Central memory CD8-positive, alpha-beta T cell (primary cell): ENCODE measurements around the gene IRF2BP1.
"Not testable (repeated sequence)": the region's sequence is repeated elsewhere in the genome, so short reads cannot be mapped to it uniquely, and the experiment has no call there.

Experiments
- ATAC-seq: fragments of 150-1000 bp; cut with Tn5 transposase; replicated peaks from 2 replicates; pipeline ENCODE4 v1.10.0; 2022; ENCODE audit warnings: mild to moderate bottlenecking, moderate FRiP score, moderate number of reproducible peaks; ENCODE audit not compliant: poor library complexity, severe bottlenecking; ENCODE audit errors: extremely low read depth
- DNase-seq, 2 donors: peaks; one replicate each; pipeline ENCODE4 v3.0.0; 2021; ENCODE audit warnings: low spot score in 2 of 2
- H3K27ac Mint-ChIP-seq: one replicate; pipeline ENCODE4 v1.8.0; 2022; ENCODE audit warnings: low read depth, mild to moderate bottlenecking, moderate library complexity, mixed read lengths
- H3K27me3 Mint-ChIP-seq: one replicate; pipeline ENCODE4 v1.8.0; 2022; ENCODE audit warnings: mixed read lengths
- H3K36me3 Mint-ChIP-seq: one replicate; pipeline ENCODE4 v1.8.0; 2022; ENCODE audit warnings: mild to moderate bottlenecking, moderate library complexity, mixed read lengths; ENCODE audit not compliant: insufficient read depth
- H3K4me1 Mint-ChIP-seq: one replicate; pipeline ENCODE4 v1.8.0; 2022; ENCODE audit warnings: mixed read lengths
- H3K4me3 Mint-ChIP-seq: one replicate; pipeline ENCODE4 v1.8.0; 2022; ENCODE audit warnings: mild to moderate bottlenecking, moderate library complexity, mixed read lengths
- H3K9me3 Mint-ChIP-seq: one replicate; pipeline ENCODE4 v1.8.0; 2022; ENCODE audit warnings: mixed read lengths

Gene IRF2BP1

DNA sequence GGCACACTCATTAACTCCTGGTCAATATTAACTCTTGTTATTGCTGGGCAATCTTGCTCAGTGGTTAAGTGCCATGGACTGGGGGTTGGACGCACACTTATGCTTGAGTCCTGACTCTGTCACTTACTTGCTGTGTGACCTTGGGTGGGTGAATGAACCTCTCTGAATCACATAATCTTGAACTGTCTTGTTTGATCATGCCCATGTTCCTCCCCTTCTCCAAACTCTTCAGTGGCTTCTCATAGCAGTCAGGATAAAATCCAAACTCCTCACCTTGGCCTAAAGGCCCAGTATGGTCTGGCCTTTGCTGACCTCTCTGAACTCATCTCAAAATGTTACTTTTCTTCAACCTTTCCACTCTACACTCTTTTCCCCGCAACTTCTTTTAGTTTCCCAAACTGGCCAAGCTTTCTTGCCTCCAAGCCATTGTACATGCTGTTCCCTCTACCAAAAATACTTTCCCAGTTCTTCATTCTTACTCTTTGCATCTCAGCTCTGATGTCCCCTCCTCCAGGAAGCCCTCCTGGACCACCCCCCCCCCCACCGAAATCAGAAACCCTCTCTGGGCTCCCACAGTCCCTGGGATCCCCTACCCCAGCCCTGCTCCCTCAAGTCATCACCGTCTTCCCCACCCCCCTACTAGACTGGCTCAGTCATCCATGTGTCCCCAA lies 14.1 kb upstream of the IRF2BP1 start:
- DNase-seq = no peak
- Mint-ChIP-seq H3K4me1 (peaks cover 21% of the 10 kb centered on the region), H3K27me3 (no peaks in the 10 kb centered on the region), H3K27ac (no peak overlapping the region), H3K4me3 (peak overlapping the region; percentile 92), H3K9me3 (no peaks in the 10 kb centered on the region), H3K36me3 (peaks cover 21% of the 10 kb centered on the region)
- no peak for ATAC-seq

DNA sequence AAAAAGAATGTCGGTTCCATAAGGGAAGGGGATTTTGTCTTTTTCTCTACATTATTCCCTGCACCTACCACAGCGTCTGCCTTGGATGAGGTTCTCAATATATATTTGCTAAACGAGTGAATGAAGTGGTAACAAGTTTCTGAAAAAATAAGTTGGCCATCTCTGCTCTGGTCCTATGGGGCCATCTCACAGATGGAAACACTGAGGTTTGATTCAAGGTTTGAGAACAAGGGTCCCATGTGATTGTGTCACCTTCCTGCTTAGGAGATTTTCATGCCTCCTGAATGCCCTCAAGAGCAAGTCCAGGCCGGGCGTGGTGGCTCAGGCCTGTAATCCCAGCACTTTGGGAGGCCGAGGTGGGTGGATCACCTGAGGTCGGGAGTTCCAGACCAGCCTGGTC lies 13.3 kb upstream of the IRF2BP1 start:
- H3K4me3 Mint-ChIP-seq = no peak overlapping the region
- no peak for DNase-seq
- no peaks in the 10 kb centered on the region for H3K27me3 Mint-ChIP-seq
- peaks cover 21% of the 10 kb centered on the region for H3K4me1 Mint-ChIP-seq
- H3K36me3 Mint-ChIP-seq = peaks cover 26% of the 10 kb centered on the region
- no peak for ATAC-seq
- no peak overlapping the region for H3K27ac Mint-ChIP-seq
- no peaks in the 10 kb centered on the region for H3K9me3 Mint-ChIP-seq

DNA sequence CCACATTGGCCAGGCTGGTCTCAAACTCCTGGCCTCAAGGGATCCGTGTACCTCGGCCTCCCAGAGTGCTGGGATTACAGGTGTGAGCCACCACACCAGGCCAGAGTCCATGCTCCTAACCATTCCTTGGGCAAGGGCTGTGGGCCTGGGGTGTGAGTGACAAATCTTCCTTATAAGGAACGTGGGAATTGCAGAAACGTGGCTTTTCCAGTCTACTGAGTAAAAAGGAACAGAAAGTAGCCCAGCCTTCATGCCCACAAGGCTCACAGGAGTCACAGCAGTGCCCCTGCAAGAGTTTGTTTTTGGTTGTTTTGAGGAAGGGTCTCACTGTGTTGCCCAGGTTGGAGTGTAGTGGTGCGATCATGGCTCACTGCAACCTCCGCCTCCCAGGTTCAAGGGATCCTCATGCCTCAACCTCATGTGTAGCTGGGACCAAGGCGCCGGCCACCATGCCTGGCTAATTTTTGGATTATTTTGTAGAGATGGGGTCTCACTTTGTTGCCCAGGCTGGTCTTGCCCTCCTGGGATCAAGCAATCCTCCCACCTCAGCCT lies 11.4 kb upstream of the IRF2BP1 start:
- no peaks in the 10 kb centered on the region for H3K27me3 Mint-ChIP-seq
- no peak overlapping the region for H3K4me3 Mint-ChIP-seq
- no peak overlapping the region for H3K27ac Mint-ChIP-seq
- no peaks in the 10 kb centered on the region for H3K9me3 Mint-ChIP-seq
- no peak for DNase-seq
- H3K36me3 Mint-ChIP-seq = peaks cover 19% of the 10 kb centered on the region
- peaks cover 20% of the 10 kb centered on the region for H3K4me1 Mint-ChIP-seq
- ATAC-seq = no peak

DNA sequence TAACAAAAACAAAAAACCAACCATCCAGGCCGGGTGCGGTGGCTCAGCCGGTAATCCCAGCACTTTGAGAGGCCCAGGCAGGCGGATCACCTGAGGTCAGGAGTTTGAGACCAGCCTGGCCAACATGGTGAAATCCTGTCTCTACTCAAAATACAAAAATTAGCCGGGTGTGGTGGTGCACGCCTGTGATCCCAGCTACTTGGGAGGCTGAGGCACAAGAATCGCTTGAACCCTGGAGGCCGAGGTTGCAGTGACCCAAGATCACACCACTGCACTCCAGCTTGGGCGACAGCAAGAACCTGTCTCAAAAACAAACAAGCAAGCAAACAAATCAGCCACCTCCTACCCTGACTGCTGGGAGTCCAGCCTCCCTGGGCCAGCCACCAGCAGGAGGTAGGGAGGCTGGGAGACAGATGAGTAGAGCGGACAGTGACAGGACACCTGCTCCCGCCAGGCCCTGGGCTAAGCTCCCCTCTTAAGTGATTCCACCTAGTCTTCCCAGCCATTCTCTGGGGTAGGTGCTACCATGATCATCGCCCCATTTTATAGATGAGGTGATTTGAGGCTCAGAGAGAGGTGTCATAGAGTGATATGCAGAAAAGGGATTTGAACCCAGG lies 10.2 kb upstream of the IRF2BP1 start:
- not testable (repeated sequence) for H3K27ac Mint-ChIP-seq, ATAC-seq
- H3K36me3 Mint-ChIP-seq = peaks cover 17% of the 10 kb centered on the region

DNA sequence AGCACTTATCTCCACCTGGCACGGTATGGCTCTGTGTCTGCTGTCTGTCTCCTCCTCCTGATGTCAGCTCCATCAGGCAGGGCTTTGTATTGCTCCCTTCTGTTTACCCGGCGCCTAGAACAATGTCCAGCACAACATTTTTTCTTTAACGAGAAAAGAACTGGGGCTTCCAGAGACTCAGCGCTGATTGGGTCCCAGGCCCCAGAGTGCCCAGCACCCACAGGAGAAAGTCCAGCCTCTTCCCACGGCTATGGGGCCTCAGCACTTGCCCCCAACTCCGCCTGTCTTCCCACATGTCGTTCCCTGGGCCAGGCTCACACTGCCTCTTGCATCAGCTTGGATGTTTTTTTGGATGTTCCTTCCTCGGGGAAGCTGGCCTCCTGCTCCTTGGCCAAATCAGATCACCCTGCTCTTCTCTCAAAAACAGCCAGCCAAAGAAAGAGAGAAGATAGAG lies 9.6 kb upstream of the IRF2BP1 start:
- Mint-ChIP-seq H3K4me1 (peaks cover 7% of the 10 kb centered on the region), H3K9me3 (no peaks in the 10 kb centered on the region), H3K27ac (no peak overlapping the region), H3K36me3 (peaks cover 17% of the 10 kb centered on the region), H3K4me3 (no peak overlapping the region), H3K27me3 (no peaks in the 10 kb centered on the region)
- ATAC-seq (no peak), DNase-seq (no peak)

More for the DNA sequence above, 10.2 kb upstream of the IRF2BP1 start:
- peaks cover 12% of the 10 kb centered on the region for H3K4me1 Mint-ChIP-seq
- DNase-seq, H3K27me3 Mint-ChIP-seq, H3K9me3 Mint-ChIP-seq, H3K4me3 Mint-ChIP-seq: not testable (repeated sequence)

DNA sequence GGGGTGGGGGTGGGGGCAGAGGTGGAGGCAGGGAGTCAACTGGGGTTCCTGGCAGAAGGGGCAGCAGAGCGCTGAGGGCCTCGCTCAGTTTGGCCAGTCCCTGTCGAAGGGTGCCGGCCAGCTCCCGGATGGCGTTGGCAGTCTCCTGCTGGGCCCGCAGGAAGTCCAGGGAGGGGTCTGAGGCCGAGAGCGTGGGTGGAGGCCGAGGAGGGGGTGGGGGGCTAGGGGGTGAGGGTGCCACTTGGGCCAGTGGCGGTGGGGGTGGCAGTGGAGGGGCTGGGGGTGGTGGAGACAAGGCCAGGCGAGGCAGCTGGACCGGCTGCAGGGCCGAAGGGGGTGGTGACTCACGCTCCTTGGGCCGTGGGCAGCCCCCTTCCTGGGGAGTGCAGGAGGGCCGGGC lies 4.9 kb upstream of the IRF2BP1 start:
- Mint-ChIP-seq H3K4me3 (no peak overlapping the region), H3K36me3 (peaks cover 16% of the 10 kb centered on the region), H3K9me3 (no peaks in the 10 kb centered on the region), H3K27ac (no peak overlapping the region), H3K27me3 (no peaks in the 10 kb centered on the region), H3K4me1 (peaks cover 11% of the 10 kb centered on the region)
- DNase-seq (no peak), ATAC-seq (no peak)

DNA sequence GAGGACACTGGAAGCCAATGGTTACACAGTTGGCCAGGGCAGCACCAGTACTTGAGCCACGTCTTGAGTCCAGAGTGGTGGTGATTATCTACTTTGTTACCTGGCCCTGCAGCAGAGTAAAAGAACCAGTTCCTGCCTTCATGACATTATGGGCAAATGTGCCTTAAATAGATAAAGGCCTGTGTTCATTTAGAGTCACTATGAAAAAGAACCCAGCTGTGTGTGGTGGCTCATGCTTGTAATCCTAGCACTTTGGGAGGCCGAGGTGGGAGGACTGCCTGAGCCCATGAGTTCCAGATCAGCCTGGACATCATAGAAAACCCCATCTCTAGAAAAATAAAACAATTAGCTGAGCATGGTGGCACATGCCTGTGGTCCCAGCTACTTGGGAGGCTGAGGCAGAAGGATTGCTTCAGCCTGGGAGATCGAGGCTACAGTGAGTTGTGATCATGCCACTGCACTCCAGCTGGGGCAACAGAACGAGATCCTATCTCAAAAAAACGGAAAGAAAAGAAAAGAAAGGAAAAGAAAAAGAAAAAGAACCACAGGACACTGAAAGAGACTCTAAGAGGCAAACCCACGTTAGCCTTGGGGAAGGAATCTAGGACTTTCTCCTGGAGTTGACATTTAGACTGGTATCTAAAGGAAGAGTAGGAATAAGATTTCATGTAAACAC lies 3.4 kb upstream of the IRF2BP1 start:
- DNase-seq (no peak), ATAC-seq (no peak)
- H3K9me3 Mint-ChIP-seq = no peaks in the 10 kb centered on the region
- no peak overlapping the region for H3K27ac Mint-ChIP-seq
- peaks cover 9% of the 10 kb centered on the region for H3K36me3 Mint-ChIP-seq
- no peaks in the 10 kb centered on the region for H3K27me3 Mint-ChIP-seq
- H3K4me3 Mint-ChIP-seq = no peak overlapping the region
- peaks cover 13% of the 10 kb centered on the region for H3K4me1 Mint-ChIP-seq

DNA sequence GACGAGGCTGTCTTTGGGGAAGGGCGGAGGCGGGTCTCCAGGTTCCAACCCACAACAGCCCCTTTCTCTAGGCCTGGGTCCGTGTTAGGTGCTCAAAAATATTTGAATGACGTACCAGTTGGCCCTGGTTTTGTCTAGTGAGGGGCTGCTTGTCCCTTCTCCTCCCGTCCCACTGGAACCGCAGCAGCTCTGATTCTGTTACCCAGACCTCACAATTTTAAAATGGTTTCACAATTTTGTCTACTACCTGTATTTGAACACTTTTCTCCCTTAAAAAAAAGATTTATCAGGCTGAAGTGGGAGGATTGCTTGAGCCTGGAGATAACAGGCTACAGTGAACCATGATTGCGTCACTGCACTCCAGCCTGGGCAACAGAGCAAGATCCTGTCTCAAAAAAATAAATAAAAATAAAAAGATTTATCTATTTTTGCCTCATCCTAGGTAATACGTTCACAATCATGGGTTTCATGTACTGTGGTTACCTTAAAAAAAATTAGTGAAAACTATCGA lies 1.3 kb upstream of the IRF2BP1 start:
- H3K27me3 Mint-ChIP-seq = no peaks in the 10 kb centered on the region
- peak overlapping the region; percentile 96 for H3K4me3 Mint-ChIP-seq
- peaks cover 24% of the 10 kb centered on the region for H3K4me1 Mint-ChIP-seq
- H3K36me3 Mint-ChIP-seq = peaks cover 8% of the 10 kb centered on the region
- no peak for DNase-seq
- H3K27ac Mint-ChIP-seq = peak overlapping the region; percentile 96
- no peaks in the 10 kb centered on the region for H3K9me3 Mint-ChIP-seq
- ATAC-seq = no peak

DNA sequence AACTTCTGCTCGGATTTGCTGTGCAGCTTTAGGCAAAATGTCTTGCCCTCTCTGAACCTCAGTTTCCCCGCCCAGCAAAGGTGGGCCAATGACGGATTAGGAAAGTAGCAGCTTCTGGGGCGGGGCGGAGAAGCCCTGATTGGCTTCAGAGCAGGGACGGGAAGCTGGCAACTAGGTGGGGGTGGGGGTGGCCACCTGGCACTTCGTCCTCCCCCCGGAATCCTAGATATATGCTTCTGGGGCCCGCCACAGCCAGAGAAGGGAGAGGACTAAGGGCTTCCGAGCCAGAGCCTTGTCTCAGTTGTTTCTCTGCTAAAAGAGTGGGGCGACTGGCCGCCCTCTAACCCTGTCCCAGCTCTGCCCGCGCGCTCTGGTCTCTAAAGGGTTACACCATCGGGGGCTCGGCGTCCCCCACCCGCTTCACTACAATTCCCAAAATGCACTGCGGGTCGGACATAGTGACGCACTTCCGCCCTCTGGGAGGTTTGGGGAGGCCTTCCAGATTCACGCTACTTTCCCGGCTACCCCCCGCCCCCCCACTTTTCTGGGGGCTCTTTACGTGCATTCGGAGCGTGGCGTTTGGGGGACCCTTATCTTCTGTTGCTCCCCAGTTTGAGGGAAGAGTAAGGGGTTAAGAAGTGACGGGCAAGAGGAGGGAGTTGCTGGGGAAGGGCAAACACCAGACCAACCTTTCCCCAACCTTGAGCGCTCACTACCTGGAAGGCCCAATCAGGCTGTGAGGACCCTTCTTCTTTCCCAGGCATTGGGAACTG lies 672 bp upstream of the IRF2BP1 start:
- DNase-seq (peak; percentile 85 to 87), ATAC-seq (peak; percentile 77)
- Mint-ChIP-seq H3K27ac (peak overlapping the region; percentile 96), H3K9me3 (no peaks in the 10 kb centered on the region), H3K4me3 (peak overlapping the region; percentile 96), H3K4me1 (peaks cover 24% of the 10 kb centered on the region), H3K36me3 (peaks cover 9% of the 10 kb centered on the region), H3K27me3 (no peaks in the 10 kb centered on the region)

DNA sequence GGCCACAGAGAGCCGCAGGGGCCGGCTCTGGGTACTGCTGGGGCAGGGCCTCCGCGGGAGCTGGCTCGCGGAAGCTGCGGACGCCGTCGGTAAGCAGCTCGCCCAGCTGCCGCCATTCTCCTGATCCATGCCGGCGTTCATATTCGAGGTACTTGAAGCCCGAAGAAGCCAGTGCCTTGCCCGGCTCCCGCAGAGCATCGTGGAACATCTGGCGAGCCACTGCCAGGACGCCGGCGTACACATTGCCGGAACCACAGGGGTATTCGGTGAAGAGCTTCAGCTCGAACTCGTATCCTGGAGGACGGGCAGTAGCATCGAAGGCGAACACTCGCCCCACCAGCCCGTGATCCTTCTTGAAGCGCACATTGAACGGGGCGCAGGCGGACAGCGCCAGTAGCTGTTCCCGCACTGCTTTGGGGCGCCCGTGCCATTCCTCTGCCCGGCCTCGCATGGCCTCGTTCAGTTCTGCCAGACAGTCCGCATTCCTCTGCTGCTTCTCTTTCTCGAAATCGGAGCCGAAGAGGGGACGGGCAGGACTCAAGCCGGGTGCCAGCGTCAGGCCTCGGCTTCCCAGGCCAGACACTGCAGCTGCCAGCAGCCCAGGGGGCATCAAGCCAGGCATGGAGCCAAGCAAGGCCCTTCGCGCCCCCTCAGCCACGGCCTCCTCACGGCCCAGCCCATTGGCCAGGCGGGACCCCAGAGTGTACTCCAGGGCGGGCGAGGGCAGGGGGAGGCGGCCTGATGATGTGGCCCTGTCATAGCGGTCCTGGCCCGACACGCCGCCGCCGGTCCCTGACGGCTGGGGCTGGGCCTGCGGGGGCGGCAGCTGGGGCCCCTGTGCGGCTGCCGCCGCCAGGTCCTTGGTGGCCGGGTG lies 1.0 kb downstream of the IRF2BP1 start:
- H3K4me3 Mint-ChIP-seq = peak overlapping the region; percentile 96
- no peaks in the 10 kb centered on the region for H3K27me3 Mint-ChIP-seq
- no peak overlapping the region for H3K27ac Mint-ChIP-seq
- no peak for DNase-seq
- ATAC-seq = no peak
- H3K36me3 Mint-ChIP-seq = peaks cover 10% of the 10 kb centered on the region
- H3K4me1 Mint-ChIP-seq = peaks cover 24% of the 10 kb centered on the region
- no peaks in the 10 kb centered on the region for H3K9me3 Mint-ChIP-seq

DNA sequence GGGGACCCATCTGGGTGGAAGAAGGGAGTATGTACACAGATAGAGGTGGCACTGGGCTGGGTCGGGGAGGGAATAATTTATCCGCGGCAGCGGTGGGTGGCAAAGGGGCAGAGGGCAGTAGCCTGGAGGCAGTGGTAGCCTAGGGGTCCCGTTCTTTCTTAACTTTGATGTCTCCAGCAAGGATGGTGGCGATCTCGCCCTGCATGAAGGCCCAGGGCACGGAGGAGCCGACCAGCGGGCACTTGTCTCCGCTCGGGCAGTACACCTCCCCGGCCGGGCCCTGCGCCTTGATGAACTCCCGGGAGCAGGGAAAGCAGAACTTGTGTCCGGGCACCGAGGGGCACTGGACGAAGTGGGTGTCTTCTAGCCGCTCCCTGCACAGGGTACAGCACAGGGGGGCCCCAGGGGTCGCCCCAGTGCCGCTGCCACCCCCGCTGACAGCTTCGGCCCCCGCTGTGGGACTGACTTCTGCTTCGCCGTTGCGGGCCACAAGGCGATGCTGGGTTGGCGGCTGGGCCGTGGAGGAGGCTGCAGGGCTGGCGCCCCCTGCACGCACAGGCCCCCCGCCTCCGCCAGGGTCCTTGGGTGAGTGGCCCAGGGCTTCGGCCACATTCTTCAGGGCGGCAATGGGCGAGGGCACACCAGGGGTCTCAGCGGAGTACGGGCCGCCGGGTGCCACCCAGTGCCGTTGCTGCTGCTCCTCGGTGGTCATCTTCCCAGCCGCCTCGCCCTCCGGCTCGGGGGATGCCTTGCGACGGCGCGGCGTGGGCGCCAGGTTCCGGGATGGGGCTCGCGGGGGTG lies 1.9 kb downstream of the IRF2BP1 start:
- Mint-ChIP-seq H3K4me3 (peak overlapping the region; percentile 68), H3K9me3 (no peaks in the 10 kb centered on the region), H3K36me3 (peaks cover 10% of the 10 kb centered on the region), H3K27ac (peak overlapping the region; percentile 26), H3K27me3 (peaks cover 2% of the 10 kb centered on the region), H3K4me1 (peaks cover 24% of the 10 kb centered on the region)
- ATAC-seq = no peak
- no peak for DNase-seq
